Activated naive CD8-positive, alpha-beta T cell treated with anti-CD3 and anti-CD28 coated beads, Interleukin-2, amount 10 ng/mL, durations not matched to agents 7 days and 5 days (primary cell): ENCODE measurements around the gene RDH12. TPM values are rescaled to one million over a fixed set of nuclear protein-coding genes. Genes with fewer than 3 reads are reported as not detected.
A peak's percentile ranks its signal among the peaks of the same experiment; 100 is the strongest.
"Not testable (repeated sequence)": the region's sequence is repeated elsewhere in the genome, so short reads cannot be mapped to it uniquely, and the experiment has no call there.

ENCODE experiments used
- ATAC-seq: fragments of 150-1000 bp; cut with Tn5 transposase; one replicate; pipeline ENCODE4 v1.10.0; 2021; ENCODE audit warnings: low read depth, moderate library complexity
- POLR2A ChIA-PET: fragments of 350-600 bp; sonication (Branson Sonifier 250); formaldehyde crosslinking; loops from one replicate; lab custom pipeline; 2021; ENCODE audit warnings: antibody characterized with exemption; lab: Charles Lee
- DNase-seq: peaks from one replicate; pipeline ENCODE4 v3.0.0; 2021
- H3K27ac Mint-ChIP-seq: one replicate; pipeline ENCODE4 v1.8.0; 2022; ENCODE audit warnings: mild to moderate bottlenecking, mixed read lengths
- H3K27me3 Mint-ChIP-seq: one replicate; pipeline ENCODE4 v1.8.0; 2022; ENCODE audit warnings: mild to moderate bottlenecking, moderate library complexity, mixed read lengths
- H3K36me3 Mint-ChIP-seq: one replicate; pipeline ENCODE4 v1.8.0; 2021; ENCODE audit warnings: mild to moderate bottlenecking, mixed read lengths
- H3K4me1 Mint-ChIP-seq: one replicate; pipeline ENCODE4 v1.8.0; 2021; ENCODE audit warnings: mixed read lengths
- H3K4me3 Mint-ChIP-seq: one replicate; pipeline ENCODE4 v1.8.0; 2022; ENCODE audit warnings: mild to moderate bottlenecking, moderate library complexity, mixed read lengths
- H3K9me3 Mint-ChIP-seq: one replicate; pipeline ENCODE4 v1.8.0; 2021; ENCODE audit warnings: mixed read lengths
- total RNA-seq, 2 experiments: library from RNA; stranded (reverse); gene quantifications; one replicate each; pipeline ENCODE4 v1.2.3, GENCODE V29; 2021

Gene RDH12
- not detected for total RNA-seq

DNA sequence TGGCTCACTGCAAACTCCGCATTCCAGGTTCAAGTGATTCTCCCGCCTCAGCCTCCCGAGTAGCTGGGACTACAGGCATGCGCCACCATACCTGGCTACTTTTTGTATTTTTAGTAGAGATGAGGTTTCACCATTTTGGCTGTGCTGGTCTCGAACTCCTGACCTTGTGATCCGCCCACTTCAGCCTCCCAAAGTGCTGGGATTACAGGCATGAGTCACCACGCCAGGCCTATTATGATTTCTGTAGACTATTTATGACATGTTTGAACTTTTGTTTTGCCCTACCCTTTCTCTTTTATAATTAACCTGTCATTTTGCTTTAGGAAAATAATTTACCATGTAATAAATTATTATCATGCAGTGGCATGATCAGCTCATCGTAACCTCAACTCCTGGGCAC, at the start of gene RDH12:
RDH12 (plus strand) TSS at position 395 of the 400 bp plus-strand sequence. CDS start 20,757 bp downstream, outside the sequence.
- H3K27me3 Mint-ChIP-seq, H3K27ac Mint-ChIP-seq, H3K4me1 Mint-ChIP-seq, DNase-seq, ATAC-seq, H3K36me3 Mint-ChIP-seq, H3K9me3 Mint-ChIP-seq, H3K4me3 Mint-ChIP-seq: not testable (repeated sequence)
- POLR2A ChIA-PET = interaction anchor here (0.9 kb wide), 1 partner anchor 10 kb away, joined by 3 read pairs; no protein-coding TSS in a partner anchor

DNA sequence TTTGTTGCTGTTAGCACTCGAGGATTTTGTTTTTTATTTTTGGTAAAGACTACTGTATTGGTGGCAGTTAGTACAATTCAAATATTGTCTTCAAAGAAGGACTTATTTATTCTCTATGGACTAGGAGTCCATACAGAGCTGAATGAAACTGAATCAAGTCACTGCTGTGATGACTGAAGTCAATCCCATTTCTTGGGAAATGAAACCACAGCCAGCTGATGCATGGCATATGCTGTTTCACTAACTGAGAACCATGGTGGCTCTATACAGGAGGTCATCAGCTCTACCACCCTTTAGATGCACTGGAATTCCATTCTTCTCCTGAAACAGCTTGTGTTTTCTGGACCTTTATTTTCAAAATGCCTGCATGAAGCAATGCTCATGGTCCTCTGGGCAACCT, 49.5 kb upstream of the RDH12 start:
- DNase-seq (no peak), ATAC-seq (no peak)
- POLR2A ChIA-PET = no interaction called here
- Mint-ChIP-seq H3K9me3 (no peaks in the 10 kb centered on the region), H3K27ac (no peak overlapping the region), H3K4me3 (no peak overlapping the region), H3K36me3 (peaks cover 12% of the 10 kb centered on the region), H3K27me3 (no peaks in the 10 kb centered on the region), H3K4me1 (no peaks in the 10 kb centered on the region)

DNA sequence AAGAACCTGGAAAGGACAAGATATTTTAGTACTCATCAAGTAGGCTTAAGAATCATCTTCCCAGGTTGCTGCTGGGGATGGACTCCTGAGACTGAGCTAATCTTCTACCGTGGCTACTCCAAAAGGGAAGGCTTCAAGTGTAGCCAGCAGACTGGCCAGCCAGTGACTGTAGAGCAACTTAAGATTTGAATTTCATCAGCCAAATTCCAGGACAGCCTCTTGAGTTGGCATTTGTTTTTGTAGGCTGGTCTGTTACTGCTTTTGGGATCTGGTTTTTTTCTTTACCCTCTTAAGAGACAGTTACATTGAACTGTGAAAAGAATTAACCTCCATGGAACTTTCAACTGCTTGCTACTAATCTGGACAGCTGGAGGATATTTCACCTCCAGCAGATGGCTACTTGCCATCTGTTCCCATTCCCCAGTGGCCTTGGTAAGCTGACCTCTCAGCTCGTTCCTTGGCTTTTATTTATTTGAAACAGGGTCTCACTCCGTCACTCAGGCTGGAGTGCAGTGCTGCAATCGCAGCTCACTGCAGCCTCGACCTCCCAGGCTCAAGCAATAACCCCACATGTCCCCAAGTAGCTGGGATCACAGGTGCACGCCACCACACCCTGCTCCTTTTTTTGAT, 47.9 kb upstream of the RDH12 start:
- Mint-ChIP-seq H3K9me3 (no peaks in the 10 kb centered on the region), H3K36me3 (peaks cover 18% of the 10 kb centered on the region), H3K4me1 (peaks cover 2% of the 10 kb centered on the region), H3K4me3 (no peak overlapping the region), H3K27ac (no peak overlapping the region), H3K27me3 (no peaks in the 10 kb centered on the region)
- DNase-seq (no peak), ATAC-seq (no peak)
- POLR2A ChIA-PET = no interaction called here

DNA sequence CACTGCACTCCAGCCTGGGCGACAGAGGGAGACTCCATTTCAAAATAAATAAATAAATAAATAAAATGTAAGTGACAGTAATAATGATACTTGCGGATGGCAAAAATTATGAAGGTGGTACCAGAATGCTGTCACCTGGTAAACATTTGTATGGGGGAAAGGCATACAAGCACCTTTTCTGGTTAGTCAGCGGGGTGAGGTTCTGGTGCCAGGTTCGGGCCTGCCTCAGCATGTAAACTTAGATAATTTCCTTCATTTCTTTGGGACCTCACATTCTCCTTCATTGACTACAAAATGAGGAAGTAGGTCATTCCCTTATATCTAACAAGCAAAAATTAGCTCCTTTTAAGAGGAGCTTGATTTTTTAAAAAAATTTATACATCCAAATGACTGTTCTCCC, 38.1 kb upstream of the RDH12 start:
- no peaks in the 10 kb centered on the region for H3K9me3 Mint-ChIP-seq
- peaks cover 7% of the 10 kb centered on the region for H3K36me3 Mint-ChIP-seq
- DNase-seq (no peak), ATAC-seq (no peak)
- POLR2A ChIA-PET = interaction anchor here (0.7 kb wide), 1 partner anchor 111 kb away, joined by 3 read pairs; no protein-coding TSS in a partner anchor
- no peaks in the 10 kb centered on the region for H3K27me3 Mint-ChIP-seq
- H3K4me3 Mint-ChIP-seq = no peak overlapping the region
- peaks cover 16% of the 10 kb centered on the region for H3K4me1 Mint-ChIP-seq
- H3K27ac Mint-ChIP-seq = no peak overlapping the region

DNA sequence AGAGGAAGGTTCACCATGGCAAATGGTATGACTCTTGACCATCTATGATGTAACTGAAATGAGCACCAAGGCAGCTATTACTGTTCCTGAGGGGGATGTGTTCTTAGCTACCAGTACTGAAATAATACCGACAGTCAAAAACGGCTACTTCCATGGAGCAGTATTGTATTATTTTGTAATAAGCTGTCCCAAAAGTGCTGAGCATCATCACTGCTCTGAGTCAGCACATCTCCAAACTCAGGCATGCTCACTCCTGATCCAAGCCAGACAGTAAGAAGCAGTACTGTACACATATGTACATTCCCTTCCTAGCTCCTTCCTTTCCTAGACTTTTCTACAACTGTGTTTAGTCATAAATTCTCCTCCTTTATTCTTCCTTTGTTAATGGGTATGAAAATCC, 35.8 kb upstream of the RDH12 start:
- peaks cover 22% of the 10 kb centered on the region for H3K4me1 Mint-ChIP-seq
- no peak overlapping the region for H3K4me3 Mint-ChIP-seq
- no peaks in the 10 kb centered on the region for H3K9me3 Mint-ChIP-seq
- H3K36me3 Mint-ChIP-seq = peaks cover 6% of the 10 kb centered on the region
- POLR2A ChIA-PET = interaction anchor here (0.6 to 1.9 kb wide), 4 partner anchors 23 to 53 kb away, joined by 3 to 5 read pairs (median 4); partner anchors contain the start of gene ARG2
- DNase-seq (no peak), ATAC-seq (no peak)
- H3K27me3 Mint-ChIP-seq = no peaks in the 10 kb centered on the region
- no peak overlapping the region for H3K27ac Mint-ChIP-seq

DNA sequence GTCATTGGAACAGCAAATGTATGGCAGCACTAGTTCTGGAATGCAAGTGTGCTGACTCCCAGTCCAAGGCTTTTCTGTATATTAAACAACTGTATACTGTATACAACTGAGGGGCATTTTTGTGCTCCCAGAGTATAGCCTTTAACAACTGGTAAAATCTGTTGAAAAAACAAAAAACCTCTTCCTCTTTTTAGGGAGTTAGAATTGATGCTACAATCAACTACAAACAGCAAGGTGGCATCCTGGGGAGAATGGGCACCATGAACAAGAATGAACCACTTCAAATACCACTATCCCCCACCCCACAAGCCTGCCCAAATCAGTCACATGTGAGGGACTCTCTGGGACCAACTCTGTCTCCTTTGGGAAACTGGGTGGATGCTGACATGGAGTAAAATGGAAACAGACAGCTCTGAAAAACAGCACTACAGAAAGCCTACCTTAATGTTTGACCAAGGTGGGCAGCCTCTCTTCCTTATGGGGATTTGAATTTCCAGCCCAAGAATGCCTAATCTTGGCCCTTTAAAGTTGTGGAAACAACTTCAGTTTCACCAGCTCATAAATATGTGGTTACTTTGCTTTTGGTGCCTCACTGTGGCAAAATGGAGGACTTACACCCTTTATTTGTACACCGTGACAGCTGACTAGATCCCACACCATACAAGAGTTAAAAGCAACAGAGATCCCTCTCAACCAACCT, 34.8 kb upstream of the RDH12 start:
- Mint-ChIP-seq H3K4me3 (no peak overlapping the region), H3K36me3 (peaks cover 6% of the 10 kb centered on the region), H3K4me1 (peaks cover 22% of the 10 kb centered on the region), H3K27ac (no peak overlapping the region), H3K9me3 (no peaks in the 10 kb centered on the region), H3K27me3 (no peaks in the 10 kb centered on the region)
- ATAC-seq = peak; percentile 71
- no peak for DNase-seq
- POLR2A ChIA-PET = interaction anchor here (1.3 kb wide), 2 partner anchors 24 to 54 kb away, joined by 3 read pairs; no protein-coding TSS in a partner anchor

DNA sequence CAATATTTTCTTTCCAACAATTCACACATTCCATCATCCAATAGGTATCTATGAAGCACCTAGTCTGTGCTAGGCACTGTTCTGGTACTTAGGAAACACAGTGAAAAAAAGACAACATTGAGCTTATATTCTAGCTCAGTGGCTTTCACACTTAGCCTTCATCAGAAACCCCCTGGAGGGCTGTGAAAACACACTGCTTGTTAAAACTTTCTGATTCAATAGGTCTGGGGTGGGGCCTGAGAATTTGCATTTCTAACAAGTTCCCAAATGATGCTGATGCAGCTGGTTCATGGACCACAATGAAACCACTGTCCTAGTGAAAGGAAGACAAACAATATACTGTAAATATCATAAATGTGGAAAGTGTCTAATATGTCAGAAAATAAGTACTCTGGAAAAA, 33.1 kb upstream of the RDH12 start:
- Mint-ChIP-seq H3K27ac (no peak overlapping the region), H3K9me3 (no peaks in the 10 kb centered on the region), H3K4me1 (peaks cover 27% of the 10 kb centered on the region), H3K27me3 (no peaks in the 10 kb centered on the region), H3K4me3 (no peak overlapping the region), H3K36me3 (no peaks in the 10 kb centered on the region)
- ATAC-seq (no peak), DNase-seq (no peak)
- POLR2A ChIA-PET = interaction anchor here (1.1 kb wide), 1 partner anchor 26 kb away, joined by 4 read pairs; no protein-coding TSS in a partner anchor

DNA sequence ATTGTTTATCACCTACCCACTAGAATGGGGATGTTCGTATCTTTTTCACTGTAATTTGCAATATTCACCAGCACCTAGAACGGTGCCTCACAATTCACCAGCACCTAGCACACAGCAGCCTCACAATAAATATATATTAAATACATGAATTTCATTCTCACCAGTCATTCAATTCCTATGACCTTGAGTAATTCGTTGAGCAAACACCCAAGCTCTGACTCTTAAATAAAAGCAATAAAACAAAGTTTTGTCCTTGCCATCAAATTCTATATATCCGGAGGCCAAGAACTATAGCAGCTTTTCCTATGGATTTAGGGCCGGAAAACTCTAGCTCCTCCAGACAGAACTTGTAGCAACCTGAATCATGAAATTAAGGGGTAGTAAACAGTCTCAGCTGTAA, 28.2 kb upstream of the RDH12 start:
- DNase-seq (no peak), ATAC-seq (no peak)
- Mint-ChIP-seq H3K4me3 (peak overlapping the region; percentile 87), H3K27ac (no peak overlapping the region), H3K27me3 (no peaks in the 10 kb centered on the region), H3K9me3 (no peaks in the 10 kb centered on the region), H3K36me3 (peaks cover 4% of the 10 kb centered on the region), H3K4me1 (peaks cover 22% of the 10 kb centered on the region)
- POLR2A ChIA-PET = interaction anchor here (0.9 to 1.4 kb wide), 2 partner anchors 12 to 53 kb away, joined by 3 to 4 read pairs; no protein-coding TSS in a partner anchor

DNA sequence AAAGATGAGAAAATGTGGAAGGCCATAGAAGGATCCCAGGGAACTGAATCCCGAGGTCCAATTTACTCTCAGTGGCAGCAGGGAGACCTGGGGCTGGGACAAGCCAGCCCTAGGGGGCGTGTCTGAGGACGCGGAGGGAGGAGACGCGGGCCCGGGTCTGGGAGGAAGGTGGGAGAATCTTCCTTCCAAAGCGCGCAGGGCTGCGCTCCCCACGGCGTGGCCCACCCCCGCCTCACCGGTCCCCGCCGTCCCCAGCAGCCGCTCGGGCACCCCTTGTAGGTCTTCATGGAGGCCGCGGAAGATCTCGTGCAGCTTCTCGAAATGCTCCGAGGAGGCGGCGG, 27.6 kb upstream of the RDH12 start:
- peaks cover 19% of the 10 kb centered on the region for H3K4me1 Mint-ChIP-seq
- no peaks in the 10 kb centered on the region for H3K27me3 Mint-ChIP-seq
- peaks cover 4% of the 10 kb centered on the region for H3K36me3 Mint-ChIP-seq
- peak; percentile 49 for ATAC-seq
- peak overlapping the region; percentile 78 for H3K27ac Mint-ChIP-seq
- POLR2A ChIA-PET = interaction anchor here (0.9 to 1.9 kb wide), 3 partner anchors 12 to 54 kb away, joined by 3 to 14 read pairs (median 4); partner anchors contain the start of gene RDH11
- peak; percentile 68 for DNase-seq
- H3K4me3 Mint-ChIP-seq = peak overlapping the region; percentile 87
- no peaks in the 10 kb centered on the region for H3K9me3 Mint-ChIP-seq

DNA sequence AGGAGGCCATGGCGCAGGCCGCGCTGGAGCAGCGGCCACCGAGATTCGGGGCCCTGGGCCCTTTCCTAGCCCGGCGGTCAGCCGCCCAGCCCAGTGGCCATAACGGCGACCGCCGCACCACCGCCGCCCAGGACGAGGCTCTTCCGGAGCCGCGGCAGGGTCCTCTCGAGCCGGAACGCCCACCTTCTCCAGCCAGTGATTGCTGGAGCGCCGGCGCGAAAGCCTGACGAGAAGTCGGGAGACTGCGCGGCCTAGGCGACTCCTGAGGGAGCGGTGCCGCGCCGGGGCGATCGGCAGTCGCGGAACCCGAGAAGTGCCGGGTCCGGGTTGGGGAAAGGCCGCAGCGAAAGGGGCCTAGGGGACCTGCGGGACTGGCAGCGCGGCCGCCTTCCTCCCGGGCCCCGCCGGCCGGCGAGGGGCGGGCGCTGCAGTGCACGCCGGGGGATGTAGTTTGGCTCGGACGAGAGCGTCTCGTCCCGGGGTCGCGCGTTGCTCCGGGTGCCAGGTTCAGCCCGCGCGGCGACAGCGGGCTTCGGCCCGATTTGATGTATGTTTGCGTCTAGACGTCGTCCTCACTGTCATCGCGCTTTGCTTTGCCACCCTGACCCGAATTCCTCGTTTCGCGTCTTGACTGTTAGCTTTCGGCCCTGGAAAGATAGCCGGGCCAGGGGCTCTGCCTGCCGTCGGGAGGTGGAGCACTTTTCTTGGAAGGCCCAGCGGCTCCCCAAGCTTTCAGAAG, 27.0 kb upstream of the RDH12 start, which contains the start of gene VTI1B:
VTI1B (minus strand) TSS at position 153 of the 739 bp plus-strand sequence; CDS start at position 10, 143 bp downstream.
- POLR2A ChIA-PET = interaction anchor here (0.6 to 1.9 kb wide), 6 partner anchors 12 to 54 kb away, joined by 3 to 14 read pairs (median 4); partner anchors contain the start of gene RDH11
- H3K27me3 Mint-ChIP-seq = no peaks in the 10 kb centered on the region
- no peaks in the 10 kb centered on the region for H3K9me3 Mint-ChIP-seq
- ATAC-seq (peak; percentile 91), DNase-seq (peak; percentile 85)
- peak within 1 kb of the TSS; percentile 87 for H3K27ac Mint-ChIP-seq
- H3K36me3 Mint-ChIP-seq = peaks cover 4% of the 10 kb centered on the region
- H3K4me3 Mint-ChIP-seq = peak within 1 kb of the TSS; percentile 87
- peaks cover 18% of the 10 kb centered on the region for H3K4me1 Mint-ChIP-seq

DNA sequence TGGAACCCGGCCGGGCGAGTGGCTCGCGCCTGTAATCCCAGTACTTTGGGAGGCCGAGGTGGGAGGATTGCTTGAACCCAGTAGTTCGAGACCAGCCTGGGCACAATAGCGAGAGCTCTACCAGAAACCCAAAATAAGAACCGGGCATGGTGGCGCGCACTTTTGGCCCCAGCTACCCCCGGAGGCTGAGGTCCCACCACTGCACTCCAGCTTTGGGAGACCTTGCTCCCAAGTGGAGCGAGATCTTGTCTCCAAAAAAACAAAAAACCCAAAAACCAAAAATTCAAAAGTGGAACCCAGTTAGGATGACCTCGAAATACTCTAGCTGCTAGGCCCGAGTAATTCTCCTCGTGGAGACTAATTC, 26.5 kb upstream of the RDH12 start:
- POLR2A ChIA-PET = interaction anchor here (0.6 to 1.9 kb wide), 5 partner anchors 12 to 32 kb away, joined by 3 to 14 read pairs (median 5); partner anchors contain the start of gene RDH11
- Mint-ChIP-seq H3K4me3 (peak overlapping the region; percentile 87), H3K9me3 (no peaks in the 10 kb centered on the region), H3K27ac (peak overlapping the region; percentile 87), H3K27me3 (no peaks in the 10 kb centered on the region), H3K36me3 (peaks cover 4% of the 10 kb centered on the region), H3K4me1 (peaks cover 20% of the 10 kb centered on the region)
- no peak for DNase-seq
- ATAC-seq = no peak

DNA sequence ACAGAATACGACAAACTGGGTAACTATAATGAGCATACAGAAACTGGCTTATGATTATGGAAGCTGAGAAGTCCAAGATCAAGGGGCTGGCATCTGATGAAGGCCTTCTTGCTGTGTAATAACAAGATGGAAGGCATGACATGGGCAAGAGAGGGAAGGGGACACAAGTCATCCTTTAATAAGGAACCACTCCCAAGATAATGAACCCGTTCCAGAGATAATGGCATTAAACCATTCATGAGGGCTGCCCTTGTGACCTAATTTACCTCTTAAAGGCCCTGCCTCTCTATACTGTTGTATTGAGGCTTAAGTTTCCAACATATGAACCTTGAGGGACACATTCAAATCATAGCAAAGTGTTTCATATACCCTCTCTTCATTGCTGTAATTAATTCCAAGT, 22.7 kb upstream of the RDH12 start:
- Mint-ChIP-seq H3K27me3 (no peaks in the 10 kb centered on the region), H3K9me3 (no peaks in the 10 kb centered on the region), H3K27ac (no peak overlapping the region), H3K36me3 (peaks cover 26% of the 10 kb centered on the region), H3K4me1 (peaks cover 22% of the 10 kb centered on the region), H3K4me3 (no peak overlapping the region)
- DNase-seq (no peak), ATAC-seq (no peak)
- POLR2A ChIA-PET = no interaction called here

DNA sequence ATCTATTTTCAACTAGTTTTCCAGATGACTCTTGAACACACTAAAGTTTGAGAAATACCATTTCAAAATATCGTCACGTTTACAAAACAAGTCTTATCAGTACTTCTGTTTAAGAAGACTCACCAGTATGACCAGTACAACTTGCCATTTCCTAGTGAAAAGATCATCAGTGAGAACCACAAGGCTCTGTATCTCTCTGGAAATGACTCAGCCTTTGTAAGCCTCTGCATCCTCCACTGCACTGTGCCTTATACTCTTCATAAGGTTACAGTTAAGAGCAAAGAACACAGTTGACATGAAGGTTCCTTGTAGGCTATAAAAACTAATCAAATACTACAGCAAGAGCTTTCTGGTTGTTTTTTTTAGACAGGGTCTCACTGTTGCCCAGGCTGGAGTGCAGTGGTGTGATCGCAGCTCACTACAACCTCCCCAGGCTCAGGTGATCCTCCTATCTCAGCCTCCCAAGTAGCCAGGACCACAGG, 21.5 kb upstream of the RDH12 start:
- DNase-seq (no peak), ATAC-seq (peak; percentile 97)
- Mint-ChIP-seq H3K4me1 (peaks cover 25% of the 10 kb centered on the region), H3K4me3 (no peak overlapping the region), H3K9me3 (no peaks in the 10 kb centered on the region), H3K36me3 (peaks cover 33% of the 10 kb centered on the region), H3K27me3 (no peaks in the 10 kb centered on the region), H3K27ac (peak overlapping the region; percentile 15)
- POLR2A ChIA-PET = interaction anchor here (1.7 kb wide), 1 partner anchor 15 kb away, joined by 6 read pairs; the partner anchor contains the start of gene RDH11
